ENCODE data around the gene ABCA7.

The ABCA7 gene

DNA sequence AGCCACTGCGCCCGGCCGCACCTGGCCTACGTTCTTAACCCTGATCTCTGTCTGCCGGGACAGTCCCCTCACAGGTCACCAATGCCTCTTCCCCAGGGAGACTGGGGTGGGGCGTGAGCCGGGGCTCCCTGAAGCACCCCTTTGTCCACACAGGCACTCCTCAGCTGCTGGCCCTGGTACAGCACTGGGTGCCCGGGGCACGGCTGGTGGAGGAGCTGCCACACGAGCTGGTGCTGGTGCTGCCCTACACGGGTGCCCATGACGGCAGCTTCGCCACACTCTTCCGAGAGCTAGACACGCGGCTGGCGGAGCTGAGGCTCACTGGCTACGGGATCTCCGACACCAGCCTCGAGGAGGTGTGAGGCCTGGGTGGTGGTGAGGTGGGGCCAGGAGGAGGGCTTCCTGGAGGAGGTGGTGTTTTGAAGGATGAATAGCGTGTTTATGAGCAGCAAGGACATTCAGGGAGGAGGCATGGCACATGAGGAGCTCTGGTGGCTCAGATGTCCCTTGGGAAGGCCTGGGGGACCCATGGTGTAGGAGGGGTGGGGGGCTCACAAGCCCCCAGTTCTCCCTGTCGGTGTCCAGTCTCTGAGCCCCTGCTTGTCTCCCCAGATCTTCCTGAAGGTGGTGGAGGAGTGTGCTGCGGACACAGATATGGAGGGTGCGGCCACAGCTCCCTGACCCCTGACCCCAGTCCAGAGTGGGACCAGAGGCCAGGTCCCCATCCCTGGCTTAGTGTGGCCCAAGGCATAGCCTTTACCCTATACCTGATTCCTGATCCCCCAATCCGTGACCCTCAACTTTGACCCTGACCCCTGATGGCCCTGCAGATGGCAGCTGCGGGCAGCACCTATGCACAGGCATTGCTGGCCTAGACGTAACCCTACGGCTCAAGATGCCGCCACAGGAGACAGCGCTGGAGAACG is 13.5 kb downstream of the ABCA7 start:
- no peaks in the 10 kb centered on the region for H3K27me3 ChIP-seq (ENCODE audit: insufficient read depth, low read length)
- H3K4me1 ChIP-seq (ENCODE audit: control insufficient read depth, insufficient read depth, low read length, unreplicated experiment) = no peaks in the 10 kb centered on the region
- no peak overlapping the region for H3K4me3 ChIP-seq (ENCODE audit: low read depth, low read length)
- H3K27ac ChIP-seq (ENCODE audit: low read depth, low read length) = no peak overlapping the region
- no peaks in the 10 kb centered on the region for H3K36me3 ChIP-seq (ENCODE audit: insufficient read depth, low read length)
- H2AFZ ChIP-seq (ENCODE audit: low read length, unreplicated experiment) = no peak overlapping the region
- no peaks in the 10 kb centered on the region for H3K79me2 ChIP-seq (ENCODE audit: control insufficient read depth, insufficient read depth, low read length, unreplicated experiment)

DNA sequence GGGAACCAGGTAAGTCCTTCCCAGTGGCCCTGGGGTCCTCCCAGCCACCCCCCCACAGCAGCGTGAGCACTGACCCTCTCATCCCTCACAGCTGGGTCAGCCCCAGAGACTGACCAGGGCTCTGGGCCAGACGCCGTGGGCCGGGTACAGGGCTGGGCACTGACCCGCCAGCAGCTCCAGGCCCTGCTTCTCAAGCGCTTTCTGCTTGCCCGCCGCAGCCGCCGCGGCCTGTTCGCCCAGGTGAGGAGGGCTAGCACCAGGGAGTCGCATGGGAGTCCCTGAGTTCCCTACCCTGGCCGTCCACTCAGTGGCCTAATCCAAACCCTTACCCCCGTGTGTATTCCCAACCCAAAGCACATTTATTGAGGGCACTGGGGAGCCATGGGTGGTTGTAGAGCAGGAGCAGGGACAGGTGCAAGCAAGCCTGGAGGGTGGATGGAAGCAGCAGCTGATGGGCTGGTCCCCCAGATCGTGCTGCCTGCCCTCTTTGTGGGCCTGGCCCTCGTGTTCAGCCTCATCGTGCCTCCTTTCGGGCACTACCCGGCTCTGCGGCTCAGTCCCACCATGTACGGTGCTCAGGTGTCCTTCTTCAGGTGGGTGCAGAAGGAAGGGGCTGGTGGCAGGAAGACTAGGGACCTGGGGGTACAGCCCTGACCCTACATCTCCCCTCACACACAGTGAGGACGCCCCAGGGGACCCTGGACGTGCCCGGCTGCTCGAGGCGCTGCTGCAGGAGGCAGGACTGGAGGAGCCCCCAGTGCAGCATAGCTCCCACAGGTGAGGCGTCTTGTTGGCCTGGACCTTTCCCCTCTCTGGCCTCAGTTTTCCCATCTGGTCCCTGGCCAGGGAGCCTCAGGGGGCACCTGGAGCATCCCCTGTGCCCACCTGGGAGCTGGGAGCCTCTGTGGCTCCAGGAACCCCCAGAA is 14.5 kb downstream of the ABCA7 start:
- Histone ChIP-seq H3K79me2 (ENCODE audit: control insufficient read depth, insufficient read depth, low read length, unreplicated experiment) (no peaks in the 10 kb centered on the region), H3K4me3 (ENCODE audit: low read depth, low read length) (no peak overlapping the region), H2AFZ (ENCODE audit: low read length, unreplicated experiment) (no peak overlapping the region), H3K4me1 (ENCODE audit: control insufficient read depth, insufficient read depth, low read length, unreplicated experiment) (no peaks in the 10 kb centered on the region), H3K27ac (ENCODE audit: low read depth, low read length) (no peak overlapping the region), H3K36me3 (ENCODE audit: insufficient read depth, low read length) (no peaks in the 10 kb centered on the region), H3K27me3 (ENCODE audit: insufficient read depth, low read length) (no peaks in the 10 kb centered on the region)

DNA sequence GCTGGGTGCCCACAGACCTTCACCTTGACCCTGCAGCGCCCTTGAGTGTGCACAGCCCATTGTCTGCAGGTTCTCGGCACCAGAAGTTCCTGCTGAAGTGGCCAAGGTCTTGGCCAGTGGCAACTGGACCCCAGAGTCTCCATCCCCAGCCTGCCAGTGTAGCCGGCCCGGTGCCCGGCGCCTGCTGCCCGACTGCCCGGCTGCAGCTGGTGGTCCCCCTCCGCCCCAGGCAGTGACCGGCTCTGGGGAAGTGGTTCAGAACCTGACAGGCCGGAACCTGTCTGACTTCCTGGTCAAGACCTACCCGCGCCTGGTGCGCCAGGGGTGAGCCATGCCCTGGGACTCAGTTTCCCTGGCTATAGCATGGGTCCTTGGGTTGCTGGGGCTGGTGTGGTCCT is 15.1 kb downstream of the ABCA7 start:
- no peaks in the 10 kb centered on the region for H3K27me3 ChIP-seq (ENCODE audit: insufficient read depth, low read length)
- no peak overlapping the region for H3K4me3 ChIP-seq (ENCODE audit: low read depth, low read length)
- no peaks in the 10 kb centered on the region for H3K36me3 ChIP-seq (ENCODE audit: insufficient read depth, low read length)
- no peak overlapping the region for H2AFZ ChIP-seq (ENCODE audit: low read length, unreplicated experiment)
- no peaks in the 10 kb centered on the region for H3K79me2 ChIP-seq (ENCODE audit: control insufficient read depth, insufficient read depth, low read length, unreplicated experiment)
- no peaks in the 10 kb centered on the region for H3K4me1 ChIP-seq (ENCODE audit: control insufficient read depth, insufficient read depth, low read length, unreplicated experiment)
- H3K27ac ChIP-seq (ENCODE audit: low read depth, low read length) = no peak overlapping the region

DNA sequence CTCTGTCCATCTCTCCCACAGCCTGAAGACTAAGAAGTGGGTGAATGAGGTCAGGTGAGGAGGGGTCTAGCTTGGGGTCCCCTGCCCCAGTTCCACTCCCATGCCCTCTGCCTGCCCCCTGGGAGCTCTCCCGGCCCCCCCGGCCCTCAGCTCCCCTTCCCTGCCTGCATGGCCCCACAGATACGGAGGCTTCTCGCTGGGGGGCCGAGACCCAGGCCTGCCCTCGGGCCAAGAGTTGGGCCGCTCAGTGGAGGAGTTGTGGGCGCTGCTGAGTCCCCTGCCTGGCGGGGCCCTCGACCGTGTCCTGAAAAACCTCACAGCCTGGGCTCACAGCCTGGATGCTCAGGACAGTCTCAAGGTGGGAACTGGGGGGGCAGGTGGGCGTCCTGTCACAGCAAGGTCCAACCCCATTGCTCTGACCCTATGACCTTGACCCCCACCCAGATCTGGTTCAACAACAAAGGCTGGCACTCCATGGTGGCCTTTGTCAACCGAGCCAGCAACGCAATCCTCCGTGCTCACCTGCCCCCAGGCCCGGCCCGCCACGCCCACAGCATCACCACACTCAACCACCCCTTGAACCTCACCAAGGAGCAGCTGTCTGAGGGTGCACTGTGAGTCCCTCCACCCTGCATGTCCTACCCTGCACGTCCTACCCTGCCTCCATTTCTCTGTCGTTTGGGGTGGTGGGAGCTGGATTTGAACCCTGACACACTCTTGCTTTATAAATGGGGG is 16.1 kb downstream of the ABCA7 start:
- H3K27me3 ChIP-seq (ENCODE audit: insufficient read depth, low read length) = no peaks in the 10 kb centered on the region

DNA sequence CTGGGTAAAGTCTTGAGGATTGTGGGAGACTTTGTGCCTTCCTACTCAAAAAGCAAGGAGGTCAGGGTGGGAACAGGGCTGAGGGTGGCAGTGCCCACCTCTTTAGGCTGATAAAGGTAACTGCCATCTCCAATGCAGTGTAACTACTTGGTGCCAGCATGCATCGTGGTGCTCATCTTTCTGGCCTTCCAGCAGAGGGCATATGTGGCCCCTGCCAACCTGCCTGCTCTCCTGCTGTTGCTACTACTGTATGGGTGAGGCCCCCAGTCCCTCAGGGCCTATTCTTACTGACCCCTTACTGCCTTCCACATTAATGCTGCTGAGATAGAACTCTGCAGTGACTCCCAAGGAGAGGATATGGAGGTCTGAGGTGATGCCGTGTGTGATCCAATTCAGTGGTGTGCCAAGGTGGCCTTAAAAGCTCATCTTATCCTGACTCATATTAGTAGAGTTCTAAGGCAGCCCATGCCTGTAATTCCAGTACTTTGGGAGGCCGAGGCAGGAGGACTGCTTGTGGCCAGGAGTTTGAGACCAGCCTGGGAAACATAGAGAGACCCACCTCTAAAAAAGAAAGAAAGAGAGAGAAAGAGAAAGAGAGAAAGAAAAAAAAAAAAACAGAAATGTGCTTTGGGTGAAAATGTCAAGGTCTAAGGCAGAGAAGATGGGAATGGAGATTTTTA is 17.4 kb downstream of the ABCA7 start:
- Histone ChIP-seq H2AFZ (ENCODE audit: low read length, unreplicated experiment) (no peak overlapping the region), H3K36me3 (ENCODE audit: insufficient read depth, low read length) (no peaks in the 10 kb centered on the region), H3K27ac (ENCODE audit: low read depth, low read length) (no peak overlapping the region)

More for the DNA sequence above, 16.1 kb downstream of the ABCA7 start:
- no peaks in the 10 kb centered on the region for H3K4me1 ChIP-seq (ENCODE audit: control insufficient read depth, insufficient read depth, low read length, unreplicated experiment)
- no peaks in the 10 kb centered on the region for H3K36me3 ChIP-seq (ENCODE audit: insufficient read depth, low read length)
- H3K4me3 ChIP-seq (ENCODE audit: low read depth, low read length) = no peak overlapping the region
- no peak overlapping the region for H2AFZ ChIP-seq (ENCODE audit: low read length, unreplicated experiment)
- no peak overlapping the region for H3K27ac ChIP-seq (ENCODE audit: low read depth, low read length)
- no peaks in the 10 kb centered on the region for H3K79me2 ChIP-seq (ENCODE audit: control insufficient read depth, insufficient read depth, low read length, unreplicated experiment)

DNA sequence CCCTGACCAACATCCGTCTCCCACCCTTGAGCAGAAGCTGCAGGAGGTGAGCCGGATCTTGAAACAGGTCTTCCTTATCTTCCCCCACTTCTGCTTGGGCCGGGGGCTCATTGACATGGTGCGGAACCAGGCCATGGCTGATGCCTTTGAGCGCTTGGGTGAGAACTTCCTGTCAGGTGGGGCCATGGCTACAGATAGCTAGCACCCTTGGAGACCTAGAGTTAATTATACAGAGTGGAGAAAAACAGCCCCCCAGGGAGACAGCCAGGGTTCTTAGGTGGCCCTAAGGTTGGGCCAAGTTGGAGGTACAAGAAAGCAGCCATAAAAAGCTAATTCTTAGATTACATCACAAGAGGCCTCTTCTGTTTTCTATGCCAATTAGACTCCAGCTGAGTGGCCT is 18.2 kb downstream of the ABCA7 start:
- Histone ChIP-seq H3K4me3 (ENCODE audit: low read depth, low read length) (no peak overlapping the region), H3K27me3 (ENCODE audit: insufficient read depth, low read length) (no peaks in the 10 kb centered on the region), H3K4me1 (ENCODE audit: control insufficient read depth, insufficient read depth, low read length, unreplicated experiment) (no peaks in the 10 kb centered on the region), H3K79me2 (ENCODE audit: control insufficient read depth, insufficient read depth, low read length, unreplicated experiment) (no peaks in the 10 kb centered on the region), H3K27ac (ENCODE audit: low read depth, low read length) (no peak overlapping the region), H3K36me3 (ENCODE audit: insufficient read depth, low read length) (no peaks in the 10 kb centered on the region), H2AFZ (ENCODE audit: low read length, unreplicated experiment) (no peak overlapping the region)

More for the DNA sequence above, 17.4 kb downstream of the ABCA7 start:
- no peaks in the 10 kb centered on the region for H3K79me2 ChIP-seq (ENCODE audit: control insufficient read depth, insufficient read depth, low read length, unreplicated experiment)
- H3K4me1 ChIP-seq (ENCODE audit: control insufficient read depth, insufficient read depth, low read length, unreplicated experiment) = no peaks in the 10 kb centered on the region
- no peak overlapping the region for H3K4me3 ChIP-seq (ENCODE audit: low read depth, low read length)
- no peaks in the 10 kb centered on the region for H3K27me3 ChIP-seq (ENCODE audit: insufficient read depth, low read length)

DNA sequence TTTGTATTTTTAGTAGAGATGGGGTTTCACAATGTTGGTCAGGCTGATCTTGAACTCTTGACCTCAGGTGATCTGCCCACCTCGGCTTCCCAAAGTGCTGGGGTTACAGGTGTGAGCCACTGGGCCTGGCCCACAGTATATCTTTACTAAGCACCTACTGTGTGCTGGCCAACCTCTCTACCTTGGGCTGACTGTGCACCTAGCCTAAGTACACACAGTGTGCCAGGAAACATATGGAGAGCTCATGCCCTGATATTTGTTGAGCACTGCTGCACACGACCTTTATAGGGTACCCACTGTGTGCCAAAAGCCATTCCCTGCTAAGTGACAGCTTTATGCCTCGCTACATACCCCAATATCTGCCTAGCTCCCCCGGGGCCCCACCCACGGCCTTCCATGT is 20.8 kb downstream of the ABCA7 start:
- H3K27ac ChIP-seq (ENCODE audit: low read depth, low read length) = no peak overlapping the region
- H3K4me1 ChIP-seq (ENCODE audit: control insufficient read depth, insufficient read depth, low read length, unreplicated experiment) = no peaks in the 10 kb centered on the region

DNA sequence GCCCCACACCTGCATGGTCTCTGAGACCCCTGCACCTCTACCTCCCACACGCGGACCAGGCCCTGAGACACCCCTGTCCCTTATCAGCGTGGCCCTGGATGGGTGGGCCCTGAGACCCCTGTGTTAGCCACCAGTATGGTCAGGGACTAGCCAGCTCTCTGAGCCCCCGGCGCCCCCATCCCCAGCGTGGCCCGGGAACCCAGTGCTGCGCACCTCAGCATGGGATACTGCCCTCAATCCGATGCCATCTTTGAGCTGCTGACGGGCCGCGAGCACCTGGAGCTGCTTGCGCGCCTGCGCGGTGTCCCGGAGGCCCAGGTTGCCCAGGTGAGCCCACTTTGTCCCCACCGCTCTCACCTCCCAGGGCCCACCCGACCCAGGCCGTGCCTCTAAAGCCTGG is 22.1 kb downstream of the ABCA7 start:
- Histone ChIP-seq H3K4me3 (ENCODE audit: low read depth, low read length) (no peak overlapping the region), H3K4me1 (ENCODE audit: control insufficient read depth, insufficient read depth, low read length, unreplicated experiment) (no peaks in the 10 kb centered on the region), H3K79me2 (ENCODE audit: control insufficient read depth, insufficient read depth, low read length, unreplicated experiment) (no peaks in the 10 kb centered on the region), H3K36me3 (ENCODE audit: insufficient read depth, low read length) (no peaks in the 10 kb centered on the region), H3K27ac (ENCODE audit: low read depth, low read length) (no peak overlapping the region), H2AFZ (ENCODE audit: low read length, unreplicated experiment) (no peak overlapping the region), H3K27me3 (ENCODE audit: insufficient read depth, low read length) (0 out of 2 replicates have a peak, but pooled peaks cover 4% of the 10 kb centered on the region)

More for the DNA sequence above, 20.8 kb downstream of the ABCA7 start:
- H3K79me2 ChIP-seq (ENCODE audit: control insufficient read depth, insufficient read depth, low read length, unreplicated experiment) = no peaks in the 10 kb centered on the region
- no peaks in the 10 kb centered on the region for H3K27me3 ChIP-seq (ENCODE audit: insufficient read depth, low read length)
- no peak overlapping the region for H3K4me3 ChIP-seq (ENCODE audit: low read depth, low read length)
- no peak overlapping the region for H2AFZ ChIP-seq (ENCODE audit: low read length, unreplicated experiment)
- H3K36me3 ChIP-seq (ENCODE audit: insufficient read depth, low read length) = no peaks in the 10 kb centered on the region

DNA sequence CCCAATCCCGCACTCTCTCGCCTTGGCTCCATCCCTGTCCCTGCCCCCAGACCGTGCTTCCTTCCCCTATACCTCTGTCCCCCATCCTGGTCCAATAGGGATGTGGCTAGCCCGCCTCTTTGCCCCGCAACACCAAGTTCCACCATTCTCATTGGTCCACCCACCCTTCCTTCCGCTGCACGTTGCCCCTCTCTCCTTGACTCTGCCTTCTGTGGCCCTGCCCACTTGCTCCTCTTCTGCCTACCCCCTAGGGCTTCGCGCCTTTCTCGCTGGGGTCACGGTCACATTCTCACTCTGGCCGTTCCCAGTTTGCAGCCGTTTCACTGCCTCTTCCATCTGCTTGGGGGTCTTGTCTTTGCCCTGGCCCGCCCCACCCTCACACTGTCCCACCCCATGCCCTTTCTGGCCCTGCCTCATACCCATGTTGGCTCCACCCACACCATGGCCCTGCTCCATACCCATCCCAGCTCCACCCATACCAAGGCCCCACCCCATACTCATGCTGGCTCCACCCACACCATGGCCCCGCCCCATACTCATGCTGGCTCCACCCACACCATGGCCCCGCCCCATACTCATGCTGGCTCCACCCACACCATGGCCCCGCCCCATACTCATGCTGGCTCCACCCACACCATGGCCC is 22.6 kb downstream of the ABCA7 start:
- H3K4me1 ChIP-seq (ENCODE audit: control insufficient read depth, insufficient read depth, low read length, unreplicated experiment) = no peaks in the 10 kb centered on the region
- no peak overlapping the region for H3K4me3 ChIP-seq (ENCODE audit: low read depth, low read length)
- H3K27ac ChIP-seq (ENCODE audit: low read depth, low read length) = no peak overlapping the region

More for the DNA sequence above, 22.6 kb downstream of the ABCA7 start:
- H2AFZ ChIP-seq (ENCODE audit: low read length, unreplicated experiment) = no peak overlapping the region
- H3K79me2 ChIP-seq (ENCODE audit: control insufficient read depth, insufficient read depth, low read length, unreplicated experiment) = no peaks in the 10 kb centered on the region
- H3K36me3 ChIP-seq (ENCODE audit: insufficient read depth, low read length) = no peaks in the 10 kb centered on the region
- H3K27me3 ChIP-seq (ENCODE audit: insufficient read depth, low read length) = peaks cover 10% of the 10 kb centered on the region; the same call in 1 of the 2 replicates
